ENCODE data around the gene MORC2. TPM values are rescaled to one million over a fixed set of nuclear protein-coding genes. Genes with fewer than 3 reads are reported as not detected.

The MORC2 gene
- total and polyA plus RNA-seq, 9 of the 15 experiments (the other 6 are each of a cell fraction or from before 2014, with no cell fraction given) = 3.3 to 34.7 (median 16.7) TPM

- TF ChIP-seq MYC (IDR thresholded peaks at IDR 0.05; ENCODE audit: low read depth, low read length) (no peak), MYC (CRISPR knock-in tag; IDR thresholded peaks at IDR 0.05; ENCODE audit: borderline replicate concordance, low read depth) (no peak), CTCF (IDR thresholded peaks at IDR 0.05 in 2 of 3, conservative IDR thresholded peaks at IDR 0.05 in 1 of 3; ENCODE audit: insufficient read depth in 2 of 3, low read depth in 1 of 3, low read length in 3 of 3) (peak; percentile 74 to 89 (median 84)), ARID2 (IDR thresholded peaks at IDR 0.05) (peak; percentile 68; the same call in 1 of the 2 replicates), RAD21 (CRISPR knock-in tag; conservative IDR thresholded peaks at IDR 0.05 in 1 of 2, IDR thresholded peaks at IDR 0.05 in 1 of 2) (peak; percentile 76 to 80), ZFP30 (CRISPR knock-in tag; IDR thresholded peaks at IDR 0.05; ENCODE audit: borderline replicate concordance) (no peak), SMC3 (conservative IDR thresholded peaks at IDR 0.05; ENCODE audit: insufficient read depth, low read depth, low read length) (peak; percentile 92), LARP7 (IDR thresholded peaks at IDR 0.05) (no peak)
Measured at GRCh38 chr22:30920407-30920806, 48.2 kb downstream of the MORC2 start (continued).

GRCh38 chr22:30919973-30920372 is 48.6 kb downstream of the MORC2 start:
- POLR2A ChIA-PET = interaction anchor here (0.6 kb wide), 1 partner anchor 13 kb away, joined by 4 read pairs; no protein-coding TSS in a partner anchor

More at GRCh38 chr22:30919973-30920372, 48.6 kb downstream of the MORC2 start:
- BruUV-seq (replicated peaks) = no TSS peak
- no peaks in the 10 kb centered on the region for H3K27me3 ChIP-seq (ENCODE audit: control insufficient read depth in 2 of 2, insufficient read depth in 2 of 2, low read length in 2 of 2)
- CTCF ChIA-PET (ENCODE audit: low intra/inter-chr PET ratio) = interaction anchor here (0.7 to 2.0 kb wide), 6 partner anchors 104 to 529 kb away, joined by 3 to 16 read pairs (median 4); no protein-coding TSS in a partner anchor
- no peak for ATAC-seq
- H3K79me2 ChIP-seq (ENCODE audit: control insufficient read depth, insufficient read depth, low read length) = no peaks in the 10 kb centered on the region
- no peak overlapping the region for H2AFZ ChIP-seq (ENCODE audit: low read depth, low read length)
- H3K9me3 ChIP-seq (replicated peaks; ENCODE audit: control insufficient read depth, insufficient read depth, low read depth, low read length) = no peaks in the 10 kb centered on the region
- no peaks in the 10 kb centered on the region for H3K9me1 ChIP-seq (ENCODE audit: control insufficient read depth, insufficient read depth, low read length)
- DNase-seq (ENCODE audit: extremely low read depth in 1 of 4, low spot score in 3 of 4) = no peak
- 50% methylated on average over 2 of the region's 7 CpGs for WGBS (ENCODE audit: insufficient coverage, low coverage, missing lambda C conversion rate)
- H4K20me1 ChIP-seq (replicated peaks; ENCODE audit: control insufficient read depth, insufficient read depth, low read length) = no peaks in the 10 kb centered on the region
- H3K4me2 ChIP-seq (ENCODE audit: insufficient read depth, low read length) = no peak overlapping the region
- intact Hi-C loops (cut with micrococcal nuclease) = loop anchor here (1.0 to 2.0 kb wide), 2 partner anchors 103 to 157 kb away; no protein-coding TSS in a partner anchor
- H3K9ac ChIP-seq (ENCODE audit: insufficient read depth in 1 of 2, low read depth in 2 of 2, low read length in 2 of 2) = no peak overlapping the region
- no peaks in the 10 kb centered on the region; the same call in 2 of the 3 replicates for H3K36me3 ChIP-seq (ENCODE audit: control insufficient read depth, insufficient read depth, low read length)
- no peak for TF ChIP-seq XRCC3 (IDR thresholded peaks at IDR 0.05)
- TF ChIP-seq ZBTB34 (CRISPR knock-in tag; IDR thresholded peaks at IDR 0.05) = no peak
- TF ChIP-seq TBP (optimal IDR thresholded peaks at IDR 0.05; ENCODE audit: low read depth, low read length) = no peak
- TF ChIP-seq, protein P1, sequence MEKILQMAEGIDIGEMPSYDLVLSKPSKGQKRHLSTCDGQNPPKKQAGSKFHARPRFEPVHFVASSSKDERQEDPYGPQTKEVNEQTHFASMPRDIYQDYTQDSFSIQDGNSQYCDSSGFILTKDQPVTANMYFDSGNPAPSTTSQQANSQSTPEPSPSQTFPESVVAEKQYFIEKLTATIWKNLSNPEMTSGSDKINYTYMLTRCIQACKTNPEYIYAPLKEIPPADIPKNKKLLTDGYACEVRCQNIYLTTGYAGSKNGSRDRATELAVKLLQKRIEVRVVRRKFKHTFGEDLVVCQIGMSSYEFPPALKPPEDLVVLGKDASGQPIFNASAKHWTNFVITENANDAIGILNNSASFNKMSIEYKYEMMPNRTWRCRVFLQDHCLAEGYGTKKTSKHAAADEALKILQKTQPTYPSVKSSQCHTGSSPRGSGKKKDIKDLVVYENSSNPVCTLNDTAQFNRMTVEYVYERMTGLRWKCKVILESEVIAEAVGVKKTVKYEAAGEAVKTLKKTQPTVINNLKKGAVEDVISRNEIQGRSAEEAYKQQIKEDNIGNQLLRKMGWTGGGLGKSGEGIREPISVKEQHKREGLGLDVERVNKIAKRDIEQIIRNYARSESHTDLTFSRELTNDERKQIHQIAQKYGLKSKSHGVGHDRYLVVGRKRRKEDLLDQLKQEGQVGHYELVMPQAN (IDR thresholded peaks at IDR 0.05; ENCODE audit: borderline replicate concordance) = no peak
- TF ChIP-seq NFATC3 (IDR thresholded peaks at IDR 0.05) = no peak
- TF ChIP-seq RFX5 (IDR thresholded peaks at IDR 0.05; ENCODE audit: low read depth, low read length) = no peak
- TF ChIP-seq TFAM (CRISPR knock-in tag; conservative IDR thresholded peaks at IDR 0.05) = no peak
- no peak overlapping the region for H3K27ac ChIP-seq (ENCODE audit: extremely low read depth, low read depth, low read length)
- no peak overlapping the region for H3K4me3 ChIP-seq
- no peaks in the 10 kb centered on the region for H3K4me1 ChIP-seq (replicated peaks in 1 of 2; ENCODE audit: control insufficient read depth in 2 of 2, insufficient read depth in 2 of 2, low read length in 2 of 2)
- no peak for FAIRE-seq
- in situ Hi-C loops (cut with MboI) = loop anchor here (5.0 kb wide), 1 partner anchor 153 kb away; no protein-coding TSS in a partner anchor

Measured in K562 (cell line).